Activated CD8-positive, alpha-beta memory T cell treated with anti-CD3 and anti-CD28 coated beads, Interleukin-2, amount 50 U/mL, for 24 hours (primary cell): ENCODE measurements around the gene AANAT.
A peak's percentile ranks its signal among the peaks of the same experiment; 100 is the strongest.

Source experiments
- DNase-seq: peaks from one replicate; pipeline ENCODE4 v3.0.0-alpha.2; 2020; ENCODE audit errors: extremely low read depth

The AANAT gene

DNA sequence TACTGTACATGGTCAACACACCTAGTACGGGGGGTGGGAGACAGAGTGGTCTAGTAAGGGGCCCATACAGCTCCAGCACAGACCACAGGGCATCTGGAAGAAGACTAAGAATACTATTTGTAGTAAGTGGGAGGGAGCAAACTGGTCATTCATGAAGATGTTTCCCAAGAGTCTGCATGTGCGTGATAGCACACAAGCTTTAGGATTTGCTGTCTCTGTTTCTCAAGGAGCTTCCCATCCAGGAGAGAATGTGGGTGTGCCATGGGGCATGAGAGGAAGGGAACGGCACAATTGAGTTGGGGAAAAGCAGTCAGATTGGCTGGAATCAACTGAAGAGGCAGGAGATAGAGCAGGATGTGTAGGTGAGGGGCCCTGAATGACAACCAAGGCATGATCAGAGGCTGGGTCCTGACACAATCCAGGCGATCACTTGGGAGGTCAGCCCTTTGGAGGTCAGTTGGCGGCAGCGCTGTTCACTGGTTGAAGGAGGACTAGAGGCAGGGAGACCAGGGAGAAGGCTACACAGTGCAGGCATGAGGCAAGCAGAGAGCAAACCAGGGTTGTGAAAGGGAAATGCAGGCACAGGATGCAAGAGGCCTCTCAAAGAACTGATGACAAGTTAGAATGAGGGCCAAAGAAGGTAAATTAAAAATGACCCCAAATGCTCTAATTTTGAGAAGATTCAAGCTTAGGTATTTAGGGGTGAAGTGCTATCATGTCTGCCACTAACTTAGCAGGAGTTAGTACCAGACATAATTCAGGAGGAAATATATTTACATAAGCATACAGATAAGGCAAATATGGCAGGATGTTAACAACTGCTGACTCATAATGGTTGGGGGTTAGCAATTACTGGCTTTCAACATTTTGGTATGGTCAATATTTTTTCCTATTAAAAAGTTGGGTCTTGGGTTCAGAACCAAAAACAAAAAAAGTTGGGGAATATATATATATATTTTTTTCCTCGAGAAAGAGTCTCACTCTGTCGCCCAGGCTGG, 24.8 kb upstream of the AANAT start:
- DNase-seq = no peak

GRCh38 chr17:76444518-76445311, 22.7 kb upstream of the AANAT start:
- no peak for DNase-seq

DNA sequence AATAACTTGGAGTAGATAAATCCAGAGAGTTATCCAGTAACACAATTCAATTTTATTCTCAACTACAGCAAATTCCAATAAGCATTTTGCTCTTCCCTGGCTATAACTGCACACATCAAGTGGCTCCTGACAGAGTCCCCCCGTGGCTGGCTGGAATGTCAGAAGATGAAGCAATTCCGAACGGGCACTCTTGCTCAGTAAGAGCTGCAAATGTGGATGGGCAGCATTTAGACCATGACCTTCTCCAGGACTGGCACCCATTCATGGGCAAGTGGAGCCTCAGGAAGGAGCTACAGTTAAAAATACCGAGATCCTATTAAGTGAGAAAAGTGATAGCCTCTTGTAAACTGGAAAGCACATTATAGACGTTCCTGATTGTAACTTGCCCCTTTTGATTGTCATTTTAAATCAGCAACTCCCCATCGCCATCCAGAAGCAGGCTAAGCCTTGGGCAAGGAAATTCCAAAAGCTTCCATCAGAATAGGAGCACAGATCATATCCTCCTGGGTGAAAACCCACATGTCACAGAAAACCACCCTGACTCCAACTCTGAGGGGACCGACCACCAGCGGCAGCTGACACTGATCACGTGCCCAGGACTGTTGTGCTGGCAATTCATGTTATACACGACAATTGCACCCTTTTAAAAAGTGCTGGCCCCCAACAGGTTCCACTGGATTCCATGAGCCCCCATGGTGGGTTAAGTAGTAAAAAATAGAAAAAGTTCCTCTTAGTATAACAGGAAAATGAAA, 21.5 kb upstream of the AANAT start:
- no peak for DNase-seq

DNA sequence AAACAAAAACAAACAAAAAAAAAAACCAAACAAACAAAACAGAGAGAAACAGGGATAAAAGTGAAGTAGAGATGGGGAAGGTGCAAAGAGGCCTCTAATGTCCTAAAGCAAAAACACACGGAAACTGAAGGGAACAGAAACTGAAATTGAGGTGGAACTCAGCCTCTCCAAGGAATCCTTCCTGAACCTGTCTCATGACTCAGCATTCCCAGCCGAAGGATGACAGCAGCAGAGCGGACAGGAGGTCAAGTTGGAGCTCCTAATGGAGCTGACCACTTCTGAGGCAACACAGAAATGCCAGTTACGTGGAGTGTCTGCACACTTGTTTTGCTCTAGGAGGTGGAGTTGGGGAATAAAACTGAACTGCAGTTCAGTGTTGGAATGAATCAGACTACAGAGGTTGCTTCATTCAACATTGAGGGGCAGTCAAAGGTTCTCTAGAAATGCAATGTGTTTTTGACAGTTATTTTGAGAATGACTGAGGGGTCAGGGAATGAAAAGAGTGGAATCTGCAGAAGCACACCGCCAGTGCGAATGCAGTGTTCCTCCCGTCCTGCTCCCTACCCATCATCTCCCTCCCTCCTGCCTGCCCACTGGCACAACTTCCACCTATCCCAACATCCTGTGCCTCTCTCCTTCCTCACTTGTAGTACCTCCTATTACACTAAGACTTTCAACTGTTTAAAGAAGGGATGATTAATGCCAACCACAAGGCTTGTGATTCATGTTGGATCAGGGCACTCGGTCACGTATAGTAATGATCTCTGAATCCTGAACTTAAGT, 20.8 kb upstream of the AANAT start:
- DNase-seq = no peak

GRCh38 chr17:76447931-76448652, 19.3 kb upstream of the AANAT start:
- DNase-seq = no peak

GRCh38 chr17:76449126-76449525, 18.3 kb upstream of the AANAT start:
- no peak for DNase-seq

- DNase-seq = no peak
Observed at GRCh38 chr17:76451506-76451905, 15.9 kb upstream of the AANAT start.

DNA sequence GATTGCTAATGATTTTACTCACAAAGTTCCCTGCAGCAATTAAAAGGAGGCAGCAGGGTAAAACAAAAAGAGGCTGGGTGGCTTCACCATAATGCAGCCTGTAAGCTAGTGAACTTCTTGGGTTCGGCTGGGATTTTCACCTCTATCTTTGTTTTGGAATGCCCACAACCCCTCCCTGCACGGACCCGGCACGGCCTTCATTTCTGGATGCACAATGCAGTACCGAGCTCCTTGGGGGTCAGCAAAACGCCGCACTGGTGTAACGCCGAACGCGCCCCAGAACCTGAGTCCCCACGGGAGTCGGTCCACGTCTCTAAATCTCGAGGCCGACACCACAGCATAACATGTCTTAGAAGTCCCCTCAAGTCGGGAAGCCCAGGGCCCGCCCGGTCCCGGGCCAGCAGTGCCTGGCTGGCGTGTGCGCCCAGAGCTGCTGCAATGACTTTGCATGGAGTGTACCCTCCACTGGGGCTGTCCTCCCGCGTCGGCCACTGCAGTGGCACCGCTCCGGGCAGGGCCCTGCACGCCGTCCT, 15.2 kb upstream of the AANAT start:
- no peak for DNase-seq

- peak; percentile 70 for DNase-seq
Observed at GRCh38 chr17:76452660-76453430, 14.6 kb upstream of the AANAT start, which contains the start of gene UBE2O. TSS of gene UBE2O (minus strand) at chr17:76453152. CDS start at chr17:76453141, 11 bp downstream.

GRCh38 chr17:76453431-76453743, 14.0 kb upstream of the AANAT start:
- DNase-seq = no peak

GRCh38 chr17:76458580-76459490, 8.6 kb upstream of the AANAT start:
- DNase-seq = no peak

DNA sequence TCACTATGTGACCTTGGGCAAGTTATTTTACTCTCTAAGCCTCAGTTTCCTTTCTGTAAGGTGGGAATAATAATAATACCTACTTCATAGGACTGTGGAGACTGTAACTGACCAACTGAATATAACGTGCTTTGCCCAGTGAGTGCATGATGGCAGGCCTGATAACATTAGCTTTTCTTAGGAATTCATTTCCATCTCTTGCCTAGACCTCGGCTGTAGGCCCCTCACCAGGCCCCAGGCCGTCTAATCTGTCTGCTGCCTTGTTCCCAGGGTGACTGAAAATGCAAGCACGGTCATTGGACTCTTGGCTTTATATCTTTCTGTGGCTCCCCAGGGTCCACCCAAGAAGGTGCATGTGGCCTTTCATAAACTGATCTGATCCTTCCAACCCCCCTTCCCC, 7.7 kb upstream of the AANAT start:
- no peak for DNase-seq

DNA sequence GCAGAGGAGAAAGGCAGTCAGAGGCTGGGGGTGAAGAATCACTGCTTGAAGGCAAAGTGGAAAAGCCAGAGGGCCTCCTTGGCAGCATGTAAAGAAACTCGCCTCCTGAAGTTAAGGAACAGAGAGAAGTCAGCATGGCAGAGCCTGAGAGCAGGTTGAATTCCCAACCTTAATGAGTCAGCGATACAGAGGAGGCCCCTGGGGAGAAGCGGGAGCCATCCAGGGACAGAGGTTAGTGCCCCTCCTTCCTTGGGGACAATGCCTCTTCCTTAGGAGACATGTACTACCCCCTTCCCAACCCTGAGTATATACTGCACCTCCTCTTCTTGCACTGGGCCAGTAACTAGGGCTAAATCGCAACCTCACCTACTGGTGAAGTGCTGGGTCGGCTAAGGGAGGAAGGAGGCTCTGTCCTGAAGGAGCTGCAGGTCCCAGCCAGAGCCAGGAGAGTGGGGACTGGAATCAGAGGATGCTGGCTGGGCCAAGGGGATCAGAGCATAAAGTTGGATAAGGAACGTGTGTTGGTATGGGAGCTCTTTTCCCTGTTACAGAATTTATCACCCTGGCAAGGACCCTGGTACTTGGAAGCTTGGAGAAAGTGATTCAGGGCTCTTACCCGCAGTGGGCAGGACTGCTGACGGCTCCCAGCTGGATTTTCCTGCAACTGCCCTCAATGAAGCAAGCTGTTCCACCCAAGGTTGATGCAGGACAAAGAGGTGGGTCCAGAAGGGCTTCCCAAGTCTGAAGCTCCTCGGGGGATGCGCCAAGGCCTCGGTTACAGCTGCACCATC, 5.4 kb upstream of the AANAT start:
- no peak for DNase-seq

DNA sequence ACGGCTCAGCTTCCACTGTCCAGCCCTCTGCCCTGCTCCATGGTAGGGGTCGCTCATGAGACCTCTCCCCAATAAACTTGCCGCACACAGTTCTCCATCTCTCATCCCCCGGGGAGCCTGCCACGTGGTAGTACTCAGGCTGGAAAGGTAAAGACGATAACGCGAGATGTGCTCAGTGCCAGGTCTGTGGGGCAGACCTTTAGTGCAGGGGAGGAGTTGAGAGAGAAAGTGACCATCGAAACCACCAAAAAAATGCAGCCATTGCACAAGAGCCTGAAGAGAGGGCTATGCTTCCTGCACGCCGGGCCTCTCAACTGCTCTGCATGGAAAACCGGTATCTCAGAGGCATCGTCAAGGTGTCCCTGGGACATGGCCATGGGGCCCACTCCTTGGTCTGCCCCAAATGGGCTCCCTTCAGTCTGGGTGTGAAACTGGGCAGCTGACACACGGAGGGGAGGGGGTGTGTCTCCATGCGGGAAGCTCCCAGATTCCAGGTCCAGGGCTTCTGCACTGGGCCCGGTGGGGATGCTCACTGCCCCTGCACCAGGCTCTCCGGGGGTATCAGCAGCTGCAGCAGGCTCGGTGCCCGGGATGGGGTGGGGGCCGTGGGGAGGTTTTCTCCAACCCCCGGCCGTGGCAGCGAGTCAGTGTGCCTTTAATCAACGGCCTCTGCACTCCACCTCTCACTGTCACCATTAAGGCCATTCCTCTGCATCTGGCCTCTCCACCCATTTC, 4.7 kb upstream of the AANAT start:
- no peak for DNase-seq

DNA sequence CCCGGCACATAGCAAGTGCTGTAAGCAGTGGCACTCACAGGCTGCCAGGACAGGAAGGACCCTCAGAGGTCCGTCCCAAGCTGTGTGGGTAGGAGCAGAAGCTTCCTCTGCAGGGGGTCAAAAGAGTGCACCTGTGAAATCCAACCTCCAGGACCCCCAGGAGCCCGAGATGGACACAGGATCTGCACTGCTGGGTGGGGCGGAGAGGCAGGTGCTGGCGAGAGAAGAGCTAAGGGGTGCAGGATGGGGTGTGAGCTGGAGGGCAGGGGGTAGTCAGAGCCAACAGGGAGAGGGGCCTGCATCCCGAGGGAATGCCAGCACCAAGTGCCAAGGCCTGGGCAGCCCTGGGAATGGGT, 650 bp upstream of the AANAT start:
- DNase-seq = no peak

GRCh38 chr17:76467809-76468633, 618 bp downstream of the AANAT start:
- DNase-seq = no peak
